CD4-positive, alpha-beta T cell treated with Interferon gamma for 1 hour (primary cell): ENCODE results near the gene CDK1.
A peak's percentile ranks its signal among the peaks of the same experiment; 100 is the strongest.

Experiments
- DNase-seq: peaks from one replicate; pipeline ENCODE4 v3.0.0-alpha.2; 2020

Gene CDK1

GRCh38 chr10:60778214-60778970, at the start of gene CDK1:
TSS of gene CDK1 (plus strand) at chr10:60778478. CDS start at chr10:60780166, 1,688 bp downstream.
- DNase-seq: peak; percentile 96

GRCh38 chr10:60729106-60729505, 49.2 kb upstream of the CDK1 start:
- DNase-seq: no peak

- peak; percentile 14 for DNase-seq
Measured at GRCh38 chr10:60731134-60731885, 47.0 kb upstream of the CDK1 start.

- DNase-seq: peak; percentile 1
Measured at GRCh38 chr10:60732198-60732806, 46.0 kb upstream of the CDK1 start.

GRCh38 chr10:60732807-60733516, 45.3 kb upstream of the CDK1 start:
- DNase-seq: peak; percentile 26

GRCh38 chr10:60733517-60733822, 44.8 kb upstream of the CDK1 start:
- no peak for DNase-seq

- DNase-seq: no peak
Measured at GRCh38 chr10:60733826-60734225, 44.5 kb upstream of the CDK1 start.

GRCh38 chr10:60734226-60734625, 44.1 kb upstream of the CDK1 start:
- DNase-seq: no peak

GRCh38 chr10:60735244-60735643, 43.0 kb upstream of the CDK1 start:
- no peak for DNase-seq

- DNase-seq: no peak
Measured at GRCh38 chr10:60737242-60737641, 41.0 kb upstream of the CDK1 start.

- DNase-seq: no peak
Measured at GRCh38 chr10:60739558-60739957, 38.7 kb upstream of the CDK1 start.

- DNase-seq: no peak
Measured at GRCh38 chr10:60742512-60742911, 35.8 kb upstream of the CDK1 start.

GRCh38 chr10:60747817-60748469, 30.3 kb upstream of the CDK1 start:
- no peak for DNase-seq

- DNase-seq: no peak
Measured at GRCh38 chr10:60753152-60753551, 25.1 kb upstream of the CDK1 start.

GRCh38 chr10:60753817-60754216, 24.5 kb upstream of the CDK1 start:
- DNase-seq: no peak

GRCh38 chr10:60757420-60757895, 20.8 kb upstream of the CDK1 start:
- DNase-seq: no peak

- no peak for DNase-seq
Measured at GRCh38 chr10:60759181-60759580, 19.1 kb upstream of the CDK1 start.

- no peak for DNase-seq
Measured at GRCh38 chr10:60760711-60761210, 17.5 kb upstream of the CDK1 start.

GRCh38 chr10:60762554-60762953, 15.7 kb upstream of the CDK1 start:
- DNase-seq: no peak

- DNase-seq: no peak
Measured at GRCh38 chr10:60767424-60767823, 10.9 kb upstream of the CDK1 start.

GRCh38 chr10:60769406-60769805, 8.9 kb upstream of the CDK1 start:
- no peak for DNase-seq

GRCh38 chr10:60777696-60778213, 523 bp upstream of the CDK1 start:
- DNase-seq: no peak
